ENCODE data around the gene BLOC1S3.
A peak's percentile ranks its signal among the peaks of the same experiment; 100 is the strongest.

The BLOC1S3 gene

DNA sequence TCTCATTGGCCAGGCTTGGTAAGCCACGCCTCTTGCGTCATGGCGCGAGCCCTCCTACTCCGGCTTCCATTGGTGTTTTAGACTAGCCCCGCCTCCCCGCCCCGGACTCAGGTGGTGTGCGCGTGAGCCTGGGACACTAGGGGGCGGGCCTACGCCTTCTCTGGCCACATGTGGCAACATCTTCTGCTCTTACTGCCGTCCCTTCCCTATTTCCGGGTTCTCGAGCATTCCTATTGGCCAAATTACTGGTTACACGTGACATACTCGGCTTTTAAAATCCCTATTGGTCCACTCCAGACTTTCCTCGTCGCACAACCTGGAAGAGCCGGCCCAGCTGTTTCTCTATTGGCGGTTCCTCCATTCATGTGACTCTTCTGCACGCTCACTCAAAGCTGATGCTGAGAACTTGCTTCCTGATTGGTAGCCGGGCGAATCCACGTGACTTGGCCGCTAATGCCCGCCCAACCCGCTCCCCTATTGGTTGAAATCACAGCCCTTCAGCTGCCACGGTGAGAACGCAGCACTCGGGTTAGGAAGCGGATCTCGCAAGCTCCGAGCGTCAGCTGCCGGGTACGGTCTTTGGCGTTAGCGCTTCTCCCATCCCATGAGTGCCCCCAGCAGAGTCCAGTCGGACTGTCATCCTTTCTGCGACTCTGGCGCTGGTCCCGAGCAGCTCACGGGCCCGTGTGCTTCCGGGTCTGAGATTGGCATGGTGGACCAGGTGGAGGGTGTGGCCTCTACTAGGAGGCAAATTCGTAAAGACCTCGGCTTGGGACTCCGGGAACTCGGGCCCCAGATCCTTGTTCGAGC is at the start of gene BLOC1S3:
Gene BLOC1S3, plus strand, starts transcription at position 523 of the 810 bp plus-strand sequence. CDS start 513 bp downstream, outside the sequence.
- DNase-seq = peak; percentile 100

GRCh38 chr19:45128806-45129205 is 49.8 kb upstream of the BLOC1S3 start:
- DNase-seq = no peak

DNA sequence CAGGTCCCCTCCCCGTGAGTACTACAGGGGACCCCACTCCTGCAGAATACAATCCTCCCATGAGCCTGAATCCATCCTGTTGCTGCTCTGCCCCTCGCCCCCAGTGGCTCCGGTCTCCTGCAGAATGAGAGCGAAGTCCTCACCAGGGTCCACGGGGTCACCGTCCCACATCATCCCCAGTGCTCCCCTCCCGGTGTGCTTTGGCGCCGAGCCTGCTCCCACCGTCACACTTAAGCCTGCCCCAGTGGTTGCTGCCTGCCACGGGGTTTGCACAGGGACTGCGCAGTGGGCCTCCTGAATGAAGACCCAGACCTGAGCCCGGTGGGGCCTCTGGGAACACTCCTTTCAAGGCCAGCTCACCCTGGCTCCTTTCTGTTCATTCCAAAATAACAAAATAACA is 48.3 kb upstream of the BLOC1S3 start:
- no peak for DNase-seq

DNA sequence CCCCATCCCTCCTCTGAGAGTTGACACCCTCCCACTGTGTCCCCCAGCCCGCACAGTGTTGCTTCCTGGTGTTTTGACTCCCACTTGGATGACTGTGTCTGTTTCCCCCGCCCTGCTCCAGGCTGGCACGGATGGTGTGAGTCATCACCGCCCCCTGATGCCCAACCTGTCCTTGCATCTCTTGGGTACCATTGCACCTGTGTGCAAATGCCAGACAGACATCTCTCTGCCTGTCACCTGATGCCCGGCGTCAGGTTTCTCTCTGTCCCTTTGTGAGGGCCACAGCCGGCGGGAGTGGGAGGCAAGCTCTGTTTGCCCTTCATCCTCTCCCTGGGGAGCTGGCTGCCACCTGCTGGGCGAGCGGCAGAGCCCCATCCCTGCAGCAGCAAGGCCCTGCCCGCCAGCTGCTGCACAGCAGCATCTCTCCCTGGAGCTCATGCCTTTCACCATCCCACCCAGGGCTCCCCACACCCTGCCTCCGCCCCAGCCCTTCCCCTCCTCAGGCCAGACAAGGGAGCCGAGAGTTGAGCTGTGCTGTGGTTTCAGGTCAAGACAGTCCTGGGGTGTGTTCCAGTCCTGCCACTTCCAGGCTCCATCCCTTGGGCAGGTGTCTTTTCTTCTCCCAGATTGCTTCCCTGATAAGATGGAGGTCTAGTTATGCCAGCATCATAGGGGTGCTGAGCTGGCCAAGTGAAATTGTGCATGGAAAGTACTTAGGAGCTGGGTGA is 47.5 kb upstream of the BLOC1S3 start:
- DNase-seq = no peak

DNA sequence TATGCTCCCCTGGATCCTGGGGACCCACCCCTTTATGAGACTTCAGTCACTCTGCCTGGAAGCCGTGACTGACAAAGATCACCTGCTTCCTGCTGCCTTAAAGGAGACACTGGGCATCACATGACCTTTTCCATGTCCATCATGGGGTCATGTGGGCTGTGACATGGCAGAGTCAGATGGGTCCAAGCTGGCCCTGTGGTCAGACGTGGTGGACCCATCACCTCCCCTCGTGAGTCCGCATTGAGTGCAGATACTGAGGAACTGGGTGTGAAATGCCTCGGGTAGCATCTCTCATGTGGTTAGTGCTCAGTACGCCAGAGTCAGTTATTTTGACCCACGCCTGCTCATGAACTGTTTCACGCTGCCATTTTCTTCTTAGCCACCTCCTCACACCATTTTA is 44.9 kb upstream of the BLOC1S3 start:
- no peak for DNase-seq

GRCh38 chr19:45135176-45135885 is 43.3 kb upstream of the BLOC1S3 start:
- DNase-seq = no peak

- DNase-seq = no peak
These were observed 41.9 kb upstream of the BLOC1S3 start for GRCh38 chr19:45136507-45137178.

GRCh38 chr19:45137179-45137761 is 41.3 kb upstream of the BLOC1S3 start:
- no peak for DNase-seq

DNA sequence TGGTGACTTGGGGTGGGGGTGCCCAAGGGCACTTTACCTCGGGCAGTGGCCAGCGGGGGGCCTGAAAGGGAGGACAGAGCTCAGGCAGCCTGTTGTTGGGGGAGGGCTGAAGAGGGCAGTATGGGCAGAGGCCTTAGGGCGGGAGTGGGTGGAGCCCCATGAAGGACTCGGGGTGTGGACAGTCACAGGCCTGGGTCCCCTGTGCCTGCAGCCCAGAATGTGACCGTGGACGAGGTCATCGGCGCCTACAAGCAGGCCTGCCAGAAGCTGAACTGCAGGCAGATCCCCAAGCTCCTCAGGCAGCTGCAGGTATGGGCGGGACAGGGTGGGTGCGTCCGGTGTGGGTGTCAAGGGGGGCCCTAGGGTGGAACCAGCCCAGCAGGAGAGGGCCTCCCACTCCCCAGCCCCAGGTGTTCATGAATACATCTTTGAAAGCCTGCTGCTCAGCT is 40.3 kb upstream of the BLOC1S3 start:
- DNase-seq = no peak

DNA sequence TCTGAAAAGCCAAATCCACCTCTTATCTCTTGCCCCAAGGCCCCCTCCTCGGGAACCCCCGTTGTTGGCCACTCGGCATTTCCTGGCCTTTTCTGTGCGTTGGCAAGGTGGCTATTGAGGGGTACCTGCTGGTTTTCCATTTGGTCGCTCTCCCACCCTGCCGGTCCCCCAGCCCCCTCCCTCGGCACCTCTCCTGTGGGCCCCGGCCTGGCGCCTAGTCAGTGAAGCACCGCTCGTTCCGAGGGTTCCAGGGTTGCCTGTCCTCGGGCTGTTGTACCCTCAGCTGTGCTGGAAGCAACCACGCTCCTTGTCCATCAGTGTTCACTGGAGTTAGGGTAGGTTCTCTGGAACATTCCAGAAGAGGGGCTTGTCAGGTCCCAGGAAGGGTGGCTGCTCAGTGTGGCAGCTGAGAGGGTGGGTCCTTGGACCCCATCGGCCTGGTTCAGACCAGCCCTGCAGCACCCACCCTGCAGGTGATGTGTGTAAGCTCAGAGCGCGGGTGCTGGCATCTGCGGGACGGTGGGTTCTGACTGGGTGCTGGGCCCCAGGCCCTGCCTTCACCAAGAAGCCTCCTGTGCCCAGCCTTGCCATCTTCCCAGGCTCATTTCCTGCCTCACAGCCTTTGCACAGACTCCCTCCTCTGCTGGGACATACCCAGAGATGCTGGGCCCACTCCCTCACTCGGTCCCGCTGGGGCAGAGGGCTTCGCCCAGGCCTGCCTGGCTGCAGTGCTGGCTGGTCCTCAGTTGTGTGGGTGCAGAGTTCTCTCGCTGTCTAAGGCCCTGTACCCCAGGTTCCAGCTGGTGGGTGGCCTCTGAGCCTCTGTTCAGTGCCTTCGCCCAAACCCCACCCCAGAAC is 39.1 kb upstream of the BLOC1S3 start:
- no peak for DNase-seq

DNA sequence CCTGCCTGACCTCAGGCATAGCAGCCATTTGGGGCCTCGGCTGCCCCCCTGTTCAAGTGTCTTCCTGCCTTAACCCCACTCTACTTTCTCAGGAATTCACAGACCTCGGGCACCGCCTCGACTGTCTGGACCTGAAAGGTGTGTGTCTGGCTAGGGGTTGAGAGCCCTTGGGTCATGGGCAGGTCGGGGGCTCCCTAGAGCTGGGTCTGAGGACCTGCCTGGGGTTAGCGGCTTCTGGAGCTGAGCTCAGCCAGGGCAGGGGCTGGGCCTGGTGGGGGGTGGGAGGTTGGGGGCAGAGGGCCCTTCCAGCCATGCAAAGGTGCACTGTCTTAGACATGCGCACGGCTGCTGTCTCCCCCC is 38.5 kb upstream of the BLOC1S3 start:
- no peak for DNase-seq

- DNase-seq = no peak
These were observed 38.1 kb upstream of the BLOC1S3 start for GRCh38 chr19:45140533-45140932.

DNA sequence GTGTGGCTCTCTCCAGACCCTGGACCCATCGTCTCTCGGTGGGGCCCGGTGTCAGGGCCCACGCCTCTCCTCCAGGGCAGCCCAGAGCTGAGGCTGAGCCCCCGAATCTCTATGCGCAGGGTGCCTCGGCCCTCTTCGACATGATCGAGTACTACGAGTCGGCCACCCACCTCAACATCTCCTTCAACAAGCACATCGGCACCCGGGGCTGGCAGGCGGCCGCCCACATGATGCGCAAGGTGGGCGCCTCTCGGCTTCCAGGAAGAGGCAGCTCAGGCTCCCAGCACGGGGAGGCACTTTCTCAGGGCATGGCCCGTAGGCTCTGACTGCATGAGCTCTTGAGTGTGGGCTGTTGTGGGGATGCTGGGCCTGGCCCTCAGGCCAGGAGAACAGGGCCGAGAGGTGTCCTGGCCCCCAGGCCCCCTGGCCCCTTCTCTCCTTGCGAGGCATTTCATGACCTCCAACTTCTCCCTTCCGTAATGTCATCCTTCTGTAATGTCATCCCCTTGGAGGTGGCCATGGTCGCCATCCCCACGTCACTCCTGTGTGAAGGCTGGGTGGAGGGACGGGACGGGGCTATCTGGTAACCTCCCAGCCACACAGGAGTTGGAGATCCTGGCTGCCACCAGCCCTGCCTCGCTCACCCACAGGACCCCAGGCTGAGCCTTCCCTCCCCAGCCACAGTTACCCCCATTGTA is 37.2 kb upstream of the BLOC1S3 start:
- no peak for DNase-seq

- DNase-seq = no peak
These were observed 36.4 kb upstream of the BLOC1S3 start for GRCh38 chr19:45142016-45142725.

GRCh38 chr19:45142726-45143110 is 35.9 kb upstream of the BLOC1S3 start:
- DNase-seq = no peak

DNA sequence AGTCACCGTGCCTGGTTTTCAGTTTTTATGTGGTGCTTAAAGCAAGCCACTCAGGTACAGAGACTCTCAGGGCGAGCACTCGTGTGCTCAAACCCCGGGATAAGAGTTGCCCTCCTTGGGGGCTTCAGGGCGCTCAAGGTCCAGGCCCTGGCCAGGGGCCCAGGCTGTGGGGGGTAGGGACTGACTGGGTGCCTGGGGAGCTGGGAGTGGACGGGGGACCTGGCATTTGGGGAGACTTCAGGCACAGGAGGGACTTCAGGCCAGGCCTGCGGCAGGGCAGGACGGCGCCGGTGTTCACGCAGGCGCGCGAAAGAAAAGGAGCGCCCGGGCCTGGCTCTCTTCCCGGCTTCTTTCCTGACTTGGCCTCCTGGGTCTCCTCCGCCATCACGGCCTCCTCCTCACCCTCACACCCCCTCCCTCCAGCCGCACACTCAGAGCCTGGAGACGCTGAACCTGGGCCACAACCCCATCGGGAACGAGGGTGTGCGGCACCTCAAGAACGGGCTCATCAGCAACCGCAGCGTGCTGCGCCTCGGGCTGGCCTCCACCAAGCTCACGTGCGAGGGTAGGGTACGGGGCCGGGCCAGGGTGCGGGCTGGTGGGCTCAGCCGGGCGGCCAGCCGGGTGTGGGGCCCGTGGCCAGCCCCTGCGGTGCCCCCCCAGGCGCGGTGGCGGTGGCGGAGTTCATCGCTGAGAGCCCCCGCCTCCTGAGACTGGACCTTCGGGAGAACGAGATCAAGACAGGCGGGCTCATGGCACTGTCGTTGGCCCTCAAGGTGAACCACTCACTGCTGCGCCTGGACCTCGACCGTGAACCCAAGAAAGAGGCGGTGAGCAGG is 33.9 kb upstream of the BLOC1S3 start:
- no peak for DNase-seq

GRCh38 chr19:45145270-45146189 is 33.1 kb upstream of the BLOC1S3 start:
- no peak for DNase-seq

GRCh38 chr19:45146251-45146650 is 32.3 kb upstream of the BLOC1S3 start:
- no peak for DNase-seq

Data from islet precursor cell (in vitro differentiated cells).